AML-193 (cell line): ENCODE data around the gene MAP7D1.
A peak's percentile ranks its signal among the peaks of the same experiment; 100 is the strongest.

ENCODE experiments used
- DNase-seq, 2 experiments: peaks; one replicate each; lab custom pipeline; 2025; lab: John Stamatoyannopoulos, UW

MAP7D1 gene

GRCh38 chr1:36126797-36127500 lies 29.0 kb upstream of the MAP7D1 start:
- no peak for DNase-seq

GRCh38 chr1:36128126-36128904 lies 27.6 kb upstream of the MAP7D1 start:
- DNase-seq = peak in 1 of 2 experiments; percentile 12

DNA sequence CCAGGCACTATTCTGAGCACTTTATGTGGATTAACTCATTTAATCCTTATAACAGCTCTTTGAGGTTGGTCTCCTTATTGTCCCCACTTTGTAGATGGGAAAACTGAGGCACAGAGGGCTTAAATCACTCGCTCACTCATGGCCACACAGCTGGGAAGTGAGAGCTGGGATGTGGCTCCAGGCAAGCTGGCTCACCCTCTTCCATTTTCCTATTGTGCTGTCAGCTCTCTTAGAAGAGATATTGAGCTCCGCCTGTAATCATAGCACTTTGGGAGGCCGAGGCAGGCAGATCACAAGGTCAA lies 27.1 kb upstream of the MAP7D1 start:
- DNase-seq = no peak

GRCh38 chr1:36132029-36132428 lies 23.9 kb upstream of the MAP7D1 start:
- DNase-seq = no peak

- no peak for DNase-seq
These were observed 22.5 kb upstream of the MAP7D1 start for GRCh38 chr1:36133484-36133883.

GRCh38 chr1:36134031-36134430 lies 21.9 kb upstream of the MAP7D1 start:
- DNase-seq = no peak

GRCh38 chr1:36134505-36135329 lies 21.2 kb upstream of the MAP7D1 start:
- DNase-seq = peak; percentile 40 to 50

GRCh38 chr1:36135330-36135667 lies 20.7 kb upstream of the MAP7D1 start:
- DNase-seq = no peak

DNA sequence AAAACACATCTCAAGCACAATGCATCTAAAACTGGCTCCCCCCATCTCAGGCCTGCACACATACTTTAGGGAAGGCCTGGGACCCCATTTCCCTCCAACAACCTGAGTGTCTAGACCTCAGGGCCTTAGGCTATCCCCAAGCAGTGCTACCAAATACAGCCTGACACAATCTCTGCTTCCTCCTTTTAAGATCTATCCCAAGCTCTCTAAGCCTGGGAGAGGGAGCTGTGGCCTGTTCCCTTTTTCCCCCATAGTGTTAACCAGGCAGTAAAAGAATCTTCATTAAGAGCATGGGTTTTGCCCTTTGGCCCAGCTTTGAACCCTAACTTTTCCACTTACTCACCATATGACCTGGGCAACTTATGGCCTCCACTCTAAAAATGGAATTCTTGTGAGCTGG lies 20.2 kb upstream of the MAP7D1 start:
- no peak for DNase-seq

DNA sequence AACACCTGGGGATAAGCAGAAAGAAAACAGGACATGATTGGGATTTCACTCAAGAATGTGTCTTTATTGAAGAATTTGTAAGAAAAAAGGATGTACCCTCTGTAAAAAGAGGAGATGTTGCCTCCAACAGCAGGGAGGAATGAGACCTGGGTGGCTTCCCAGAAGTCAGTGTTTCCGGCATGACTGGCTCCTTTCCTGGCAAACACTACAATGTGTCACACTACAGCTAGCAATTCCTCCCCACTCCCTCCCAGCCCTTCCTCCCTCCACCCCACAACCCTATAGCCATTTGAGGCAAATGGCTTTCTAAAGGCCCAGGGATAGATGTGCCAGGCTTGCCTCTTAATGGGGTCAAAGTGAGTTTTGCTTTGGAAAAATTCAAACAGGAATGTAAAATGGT lies 19.4 kb upstream of the MAP7D1 start:
- no peak for DNase-seq

DNA sequence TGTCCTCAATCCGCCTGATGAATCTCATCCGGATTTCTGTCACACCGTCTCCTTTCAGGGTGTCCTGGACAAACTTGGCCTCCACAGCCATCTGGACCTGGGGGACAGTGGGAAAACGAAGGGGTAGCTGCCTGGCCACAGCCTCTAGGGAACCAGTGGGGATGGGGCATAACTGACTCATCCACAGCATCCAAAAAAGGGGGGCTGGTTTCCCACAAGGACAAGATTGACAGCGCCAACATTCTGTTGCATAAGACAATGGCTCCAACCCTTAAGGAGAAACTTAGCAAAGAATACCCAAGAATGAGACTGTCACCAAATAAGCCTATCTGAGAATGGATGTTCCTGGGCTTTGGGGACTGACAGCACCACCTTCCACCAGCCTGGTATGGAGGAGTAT lies 18.7 kb upstream of the MAP7D1 start:
- DNase-seq = no peak

DNA sequence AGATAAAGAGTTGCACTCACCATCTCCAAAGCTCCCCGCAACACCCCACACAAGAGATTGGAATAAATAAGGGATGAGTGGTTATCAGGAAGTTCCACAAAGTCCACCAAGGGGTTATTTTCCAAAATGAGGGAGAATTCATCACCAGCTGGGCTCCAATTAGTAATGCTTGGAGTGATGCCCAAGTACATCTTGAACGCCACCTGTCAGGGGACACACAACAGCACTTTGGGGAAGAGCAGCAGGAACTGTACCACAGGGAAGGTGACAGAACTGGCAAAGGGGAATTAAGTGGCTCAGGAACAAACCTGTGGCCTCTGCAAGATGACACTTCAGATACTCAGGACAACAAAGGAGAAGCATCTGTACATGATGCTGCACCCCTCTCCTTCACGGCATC lies 18.2 kb upstream of the MAP7D1 start:
- DNase-seq = no peak

DNA sequence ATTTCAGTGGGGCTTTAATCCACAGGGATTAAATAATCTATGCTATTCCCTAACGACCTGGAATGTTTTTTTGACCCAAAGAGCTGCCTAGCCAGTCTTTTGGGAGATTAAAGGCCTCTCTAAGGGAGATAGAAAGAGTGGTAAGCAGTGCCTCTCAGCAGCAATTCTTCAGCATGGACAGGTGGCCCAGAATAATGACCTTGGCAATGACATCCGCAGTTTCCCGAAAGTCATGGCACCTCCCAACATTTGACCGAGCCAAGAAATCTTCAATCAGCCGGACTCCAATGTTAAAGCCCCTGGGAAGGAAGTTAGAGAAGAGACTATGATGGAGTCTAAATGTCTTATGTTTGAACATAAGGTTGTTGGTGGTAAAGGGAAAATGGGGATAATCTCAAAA lies 16.4 kb upstream of the MAP7D1 start:
- no peak for DNase-seq

DNA sequence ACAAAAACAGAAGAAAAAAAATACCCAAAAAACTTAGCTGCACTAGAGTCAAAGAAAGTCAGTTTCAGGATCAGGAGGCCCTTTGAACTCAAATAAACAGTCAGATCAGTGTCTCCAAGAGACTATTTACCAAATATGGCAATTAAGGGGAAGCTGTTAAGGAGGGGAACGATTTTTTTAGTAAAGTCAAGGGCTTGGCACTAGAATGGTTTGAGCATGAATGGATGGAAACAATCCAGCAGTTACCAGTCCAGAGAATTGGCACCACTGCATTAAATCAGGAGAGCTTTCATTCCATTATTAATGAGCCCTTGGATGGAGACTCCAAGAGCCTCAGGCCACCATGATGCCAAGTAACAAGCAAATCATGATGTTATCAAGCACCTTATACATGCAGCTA lies 13.8 kb upstream of the MAP7D1 start:
- no peak for DNase-seq

GRCh38 chr1:36143424-36143823 lies 12.5 kb upstream of the MAP7D1 start:
- no peak for DNase-seq

DNA sequence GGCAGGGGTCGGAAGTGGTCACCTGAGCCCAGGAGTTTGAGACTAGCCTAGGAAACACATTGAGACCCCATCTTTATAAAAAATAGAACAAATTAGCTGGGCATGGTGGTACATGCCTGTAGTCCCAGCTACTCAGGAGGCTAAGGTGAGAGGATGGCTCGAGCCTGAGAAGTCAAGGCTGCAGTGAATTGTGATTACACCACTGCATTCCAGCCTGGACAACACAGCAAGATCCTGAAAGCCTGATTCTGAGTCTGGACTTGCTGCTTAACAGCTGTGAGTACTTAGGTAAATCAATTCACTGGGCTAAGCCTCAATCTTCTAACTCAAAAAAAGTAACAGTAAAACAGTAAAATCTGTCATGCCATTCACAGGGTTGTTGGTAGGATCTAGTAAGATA lies 11.5 kb upstream of the MAP7D1 start:
- DNase-seq = no peak

GRCh38 chr1:36148821-36149236 lies 7.1 kb upstream of the MAP7D1 start:
- DNase-seq = peak; percentile 37 to 66

DNA sequence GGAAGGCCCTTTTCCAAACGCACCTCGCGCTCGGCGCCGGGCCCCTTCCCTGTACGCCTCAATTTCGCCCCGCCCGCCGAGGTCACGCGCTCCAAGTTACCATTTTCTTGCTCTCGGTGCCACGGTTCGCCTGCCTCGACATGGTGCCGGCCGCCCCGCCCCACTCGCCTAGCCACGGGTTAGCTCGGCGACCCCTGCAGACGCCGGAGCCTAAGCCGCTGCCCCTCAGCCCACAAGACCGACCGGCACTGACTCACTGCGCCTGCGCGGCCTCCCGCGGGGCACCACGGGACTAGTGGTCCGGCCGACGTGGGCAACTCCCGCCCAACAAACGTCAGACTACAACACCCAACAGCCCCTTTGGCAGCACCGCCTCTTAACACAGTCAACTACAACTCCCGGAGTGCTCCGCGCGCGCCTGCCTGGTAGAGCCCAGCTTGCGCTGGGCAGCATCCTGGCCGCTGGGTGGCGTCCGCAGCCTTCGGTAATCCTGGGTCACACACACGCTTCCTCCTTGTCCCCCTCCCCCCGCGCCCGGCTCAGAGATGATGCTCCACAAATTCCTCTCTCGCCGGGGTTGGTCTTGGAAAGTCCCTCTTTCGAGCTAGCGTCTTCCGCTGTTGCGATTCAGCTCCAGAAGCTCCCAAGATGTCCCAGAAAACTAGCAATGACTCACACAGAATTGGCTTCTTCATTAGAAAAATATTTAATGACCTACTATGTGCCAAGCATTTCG lies 6.6 kb upstream of the MAP7D1 start, which contains the start of gene TRAPPC3:
TSS of gene TRAPPC3 (minus strand) at position 250 of the 736 bp plus-strand sequence. CDS start at position 142, 108 bp downstream.
- DNase-seq = peak; percentile 97 to 98

- no peak for DNase-seq
These were observed 6.0 kb upstream of the MAP7D1 start for GRCh38 chr1:36149973-36150295.

- peak; percentile 81 for DNase-seq
These were observed 5.4 kb upstream of the MAP7D1 start for GRCh38 chr1:36150296-36151133.

GRCh38 chr1:36151134-36151844 lies 4.7 kb upstream of the MAP7D1 start:
- DNase-seq = no peak
